Left ventricle myocardium inferior (tissue), 1 donor: ENCODE results near the gene KCNH6. TPM values are rescaled to one million over a fixed set of nuclear protein-coding genes. Genes with fewer than 3 reads are reported as not detected.
A peak's percentile ranks its signal among the peaks of the same experiment; 100 is the strongest.

Experiments
- DNase-seq: peaks from one replicate; pipeline ENCODE4 v3.0.0-alpha.2; 2020
- H3K27ac ChIP-seq: fragments of 200-600 bp; replicated peaks from 2 replicates; pipeline ENCODE4 v1.8.0; 2021
- H3K27me3 ChIP-seq: fragments of 200-600 bp; 2 replicates; pipeline ENCODE4 v1.8.0; 2021; ENCODE audit warnings: low read depth
- H3K36me3 ChIP-seq: fragments of 200-600 bp; 2 replicates; pipeline ENCODE4 v1.8.0; 2021
- H3K4me1 ChIP-seq: fragments of 200-600 bp; 2 replicates; pipeline ENCODE4 v1.8.0; 2021
- H3K4me3 ChIP-seq: fragments of 200-600 bp; 2 replicates; pipeline ENCODE4 v1.8.0; 2021; ENCODE audit warnings: mild to moderate bottlenecking, moderate library complexity
- H3K9me3 ChIP-seq: fragments of 200-600 bp; replicated peaks from 2 replicates; pipeline ENCODE4 v1.8.0; 2021
- intact Hi-C: fragments of 100-400 bp; cut with micrococcal nuclease; formaldehyde crosslinking; loops from one replicate; pipeline ENCODE4 v1.11.0; 2022
- total RNA-seq: library from RNA; stranded (reverse); fragmentation: NEBNext Ultra II Directional; extraction: Animal tissue kit (Norgen Biotek cat#: 25700); gene quantifications from one replicate; pipeline ENCODE4 v1.2.1, GENCODE V29; 2021
- TF ChIP-seq, protein P1 (sequence below): fragments of 200-600 bp; IDR thresholded peaks from 2 replicates; pipeline ENCODE4 v1.8.0; 2021; ENCODE audit warnings: antibody characterized with exemption, mild to moderate bottlenecking, borderline replicate concordance
- donor health status: DM: no; HTN: yes; CAD: no; lungs with severe emphysema.

Gene KCNH6
- total RNA-seq, 1 donor from 2014 or later, result not detected

DNA sequence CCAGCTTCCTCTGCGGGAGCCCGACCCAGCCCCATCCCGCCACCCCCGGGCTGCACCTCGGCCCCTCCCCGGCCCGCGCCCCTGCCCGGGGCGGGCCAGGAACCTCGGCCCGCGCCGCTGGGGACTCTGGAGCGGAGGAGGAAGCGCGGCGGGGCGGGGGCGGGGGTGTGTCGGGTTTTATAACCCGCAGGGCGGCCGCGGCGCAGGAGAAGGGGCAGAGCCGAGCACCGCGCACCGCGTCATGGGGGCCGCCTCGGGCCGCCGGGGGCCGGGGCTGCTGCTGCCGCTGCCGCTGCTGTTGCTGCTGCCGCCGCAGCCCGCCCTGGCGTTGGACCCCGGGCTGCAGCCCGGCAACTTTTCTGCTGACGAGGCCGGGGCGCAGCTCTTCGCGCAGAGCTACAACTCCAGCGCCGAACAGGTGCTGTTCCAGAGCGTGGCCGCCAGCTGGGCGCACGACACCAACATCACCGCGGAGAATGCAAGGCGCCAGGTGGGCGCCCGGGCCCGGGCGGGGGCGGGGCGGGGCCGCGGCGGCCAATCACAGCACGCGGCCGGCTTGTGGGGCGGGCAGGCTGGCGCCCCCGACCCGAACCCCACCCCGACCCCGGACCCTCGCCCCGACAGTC lies 46.2 kb upstream of the KCNH6 start, which contains the start of gene ACE:
TSS of gene ACE (plus strand) at position 208 of the 626 bp plus-strand sequence. CDS start at position 242, 34 bp downstream.
- peak; percentile 41 for DNase-seq
- no peaks in the 10 kb centered on the region for H3K36me3 ChIP-seq
- TF ChIP-seq, protein P1, sequence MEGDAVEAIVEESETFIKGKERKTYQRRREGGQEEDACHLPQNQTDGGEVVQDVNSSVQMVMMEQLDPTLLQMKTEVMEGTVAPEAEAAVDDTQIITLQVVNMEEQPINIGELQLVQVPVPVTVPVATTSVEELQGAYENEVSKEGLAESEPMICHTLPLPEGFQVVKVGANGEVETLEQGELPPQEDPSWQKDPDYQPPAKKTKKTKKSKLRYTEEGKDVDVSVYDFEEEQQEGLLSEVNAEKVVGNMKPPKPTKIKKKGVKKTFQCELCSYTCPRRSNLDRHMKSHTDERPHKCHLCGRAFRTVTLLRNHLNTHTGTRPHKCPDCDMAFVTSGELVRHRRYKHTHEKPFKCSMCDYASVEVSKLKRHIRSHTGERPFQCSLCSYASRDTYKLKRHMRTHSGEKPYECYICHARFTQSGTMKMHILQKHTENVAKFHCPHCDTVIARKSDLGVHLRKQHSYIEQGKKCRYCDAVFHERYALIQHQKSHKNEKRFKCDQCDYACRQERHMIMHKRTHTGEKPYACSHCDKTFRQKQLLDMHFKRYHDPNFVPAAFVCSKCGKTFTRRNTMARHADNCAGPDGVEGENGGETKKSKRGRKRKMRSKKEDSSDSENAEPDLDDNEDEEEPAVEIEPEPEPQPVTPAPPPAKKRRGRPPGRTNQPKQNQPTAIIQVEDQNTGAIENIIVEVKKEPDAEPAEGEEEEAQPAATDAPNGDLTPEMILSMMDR, result no peak
- H3K27ac ChIP-seq, result peak within 1 kb of the TSS; percentile 78
- peak within 1 kb of the TSS; percentile 74 for H3K4me3 ChIP-seq
- no peaks in the 10 kb centered on the region for H3K9me3 ChIP-seq
- peaks cover 11% of the 10 kb centered on the region for H3K27me3 ChIP-seq
- peaks cover 63% of the 10 kb centered on the region for H3K4me1 ChIP-seq
- intact Hi-C loops, result no loop called here

DNA sequence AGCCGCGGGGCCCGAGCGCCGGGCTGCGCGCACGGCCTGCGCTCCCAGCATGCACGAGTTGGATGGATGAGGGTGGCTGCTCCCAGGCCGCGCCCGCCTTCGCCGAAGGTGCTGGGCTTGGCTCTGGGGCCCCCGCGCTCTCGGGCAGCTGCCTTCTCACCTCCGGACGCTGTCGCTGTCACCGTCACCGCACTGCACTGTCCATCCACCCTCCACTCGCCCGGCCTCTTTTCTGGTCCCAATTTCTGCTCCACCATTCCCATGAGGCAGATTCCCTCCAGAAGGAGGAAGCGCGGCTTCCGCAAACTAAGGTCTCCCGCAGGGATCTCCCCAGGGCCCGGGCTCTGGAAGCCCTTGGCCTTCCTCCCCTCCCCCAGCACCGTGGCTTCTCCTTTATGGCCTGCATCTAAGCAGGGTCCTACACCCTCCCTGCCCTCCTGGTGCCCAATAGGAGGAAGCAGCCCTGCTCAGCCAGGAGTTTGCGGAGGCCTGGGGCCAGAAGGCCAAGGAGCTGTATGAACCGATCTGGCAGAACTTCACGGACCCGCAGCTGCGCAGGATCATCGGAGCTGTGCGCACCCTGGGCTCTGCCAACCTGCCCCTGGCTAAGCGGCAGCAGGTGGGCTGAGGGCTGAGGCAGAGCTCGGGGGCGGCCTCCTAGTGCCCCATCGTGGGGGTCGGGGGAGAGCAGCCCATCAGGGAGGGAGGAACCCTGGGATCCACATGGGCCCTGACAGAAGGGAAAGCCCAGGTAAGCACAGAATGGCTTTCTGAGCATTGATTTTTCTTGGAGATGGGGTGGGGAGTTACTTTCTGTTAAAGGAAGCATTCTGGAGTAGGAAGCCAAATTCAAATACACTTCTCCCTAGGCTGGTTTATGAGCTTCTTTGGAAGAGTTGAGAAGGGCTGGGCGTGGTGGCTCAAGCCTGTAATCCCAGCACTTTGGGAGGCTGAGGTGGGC lies 45.4 kb upstream of the KCNH6 start:
- H3K9me3 ChIP-seq, result no peaks in the 10 kb centered on the region
- intact Hi-C loops, result no loop called here
- H3K4me3 ChIP-seq, result peak overlapping the region; percentile 74
- no peak for DNase-seq
- peaks cover 63% of the 10 kb centered on the region for H3K4me1 ChIP-seq
- TF ChIP-seq, protein P1, result no peak
- peaks cover 11% of the 10 kb centered on the region for H3K27me3 ChIP-seq
- no peaks in the 10 kb centered on the region for H3K36me3 ChIP-seq
- H3K27ac ChIP-seq, result peak overlapping the region; percentile 78

DNA sequence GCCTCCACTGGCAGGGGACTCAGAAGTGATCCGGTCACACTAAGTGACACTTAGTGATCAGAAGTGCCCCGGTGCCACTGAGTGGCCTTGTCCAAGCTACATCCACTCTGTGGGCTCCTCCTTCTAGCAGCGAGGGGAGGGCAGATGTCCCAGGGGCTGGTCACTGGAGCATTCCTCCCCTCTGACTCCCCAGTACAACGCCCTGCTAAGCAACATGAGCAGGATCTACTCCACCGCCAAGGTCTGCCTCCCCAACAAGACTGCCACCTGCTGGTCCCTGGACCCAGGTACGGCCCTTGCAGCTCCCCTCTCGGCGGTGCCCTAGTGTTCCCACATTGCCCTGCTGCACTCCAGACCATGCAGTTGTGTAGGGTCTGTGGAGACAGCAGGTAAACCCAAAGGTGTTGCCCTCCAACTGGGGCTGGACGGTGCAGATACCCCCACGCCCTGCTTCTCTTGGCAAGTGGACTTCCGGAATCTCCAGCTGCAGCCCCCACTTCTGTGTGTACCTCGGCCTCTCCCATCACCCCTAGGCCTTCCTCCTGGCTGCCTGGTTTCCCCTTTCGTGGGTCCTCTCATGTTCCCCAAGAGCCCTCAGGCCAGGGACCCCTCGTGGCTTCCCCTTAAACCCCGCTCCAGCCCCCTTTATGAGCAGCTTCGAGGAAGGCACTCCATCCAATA lies 44.2 kb upstream of the KCNH6 start:
- H3K27ac ChIP-seq, result no peak overlapping the region
- peaks cover 55% of the 10 kb centered on the region for H3K4me1 ChIP-seq
- TF ChIP-seq, protein P1, result peak; percentile 88
- peak overlapping the region; percentile 74 for H3K4me3 ChIP-seq
- intact Hi-C loops, result no loop called here
- H3K36me3 ChIP-seq, result no peaks in the 10 kb centered on the region
- no peaks in the 10 kb centered on the region for H3K9me3 ChIP-seq
- DNase-seq, result peak; percentile 72
- peaks cover 11% of the 10 kb centered on the region for H3K27me3 ChIP-seq

DNA sequence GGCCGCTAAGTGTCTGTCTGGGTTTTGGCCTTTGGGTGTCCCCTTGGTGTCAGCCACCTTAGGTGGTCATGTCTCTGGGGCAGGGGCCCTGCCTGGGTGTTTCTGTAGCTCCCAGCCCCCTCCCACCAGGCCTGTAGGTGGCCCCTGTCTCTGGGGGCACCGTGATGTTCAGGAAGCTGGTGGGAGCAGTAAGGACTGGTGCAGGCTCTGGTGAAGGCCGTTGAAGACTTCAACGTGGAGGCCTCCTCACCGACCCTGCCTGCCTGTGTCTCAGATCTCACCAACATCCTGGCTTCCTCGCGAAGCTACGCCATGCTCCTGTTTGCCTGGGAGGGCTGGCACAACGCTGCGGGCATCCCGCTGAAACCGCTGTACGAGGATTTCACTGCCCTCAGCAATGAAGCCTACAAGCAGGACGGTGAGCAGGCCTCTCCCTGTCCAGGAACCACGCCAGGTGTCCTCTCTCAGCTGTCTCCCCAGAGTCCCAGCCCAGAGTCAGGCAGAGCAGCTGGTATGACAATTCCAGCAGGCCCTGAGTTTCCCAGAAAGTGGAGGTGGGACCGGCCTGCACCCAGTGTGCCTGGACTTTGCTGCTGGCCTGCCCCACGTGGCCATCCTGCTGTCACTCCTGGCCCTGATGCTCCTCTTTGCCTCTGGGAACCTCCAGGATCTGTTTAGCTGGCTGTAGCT lies 43.5 kb upstream of the KCNH6 start:
- Histone ChIP-seq H3K27me3 (peaks cover 11% of the 10 kb centered on the region), H3K9me3 (no peaks in the 10 kb centered on the region), H3K27ac (no peak overlapping the region), H3K36me3 (no peaks in the 10 kb centered on the region), H3K4me3 (no peak overlapping the region), H3K4me1 (peaks cover 49% of the 10 kb centered on the region)
- TF ChIP-seq, protein P1, result no peak
- DNase-seq, result no peak
- intact Hi-C loops, result loop anchor here (5.0 kb wide), 1 partner anchor 52 kb away; no protein-coding TSS in a partner anchor
